Measurements from ENCODE around the gene ADAMTS17. TPM values are rescaled to one million over a fixed set of nuclear protein-coding genes. Genes with fewer than 3 reads are reported as not detected.

The ADAMTS17 gene
- total RNA-seq, 2 donors from 2014 or later: 0.37 to 1.1 TPM

GRCh38 chr15:99962006-99962561 is 379.7 kb downstream of the ADAMTS17 start:
- H3K4me3 Mint-ChIP-seq: no peak overlapping the region
- no peaks in the 10 kb centered on the region for H3K9me3 Mint-ChIP-seq
- no peaks in the 10 kb centered on the region for H3K36me3 Mint-ChIP-seq (ENCODE audit: low read depth)
- H3K27me3 Mint-ChIP-seq: peaks cover 20% of the 10 kb centered on the region
- ATAC-seq (replicated peaks): no peak
- H3K27ac Mint-ChIP-seq: no peak overlapping the region
- H3K4me1 Mint-ChIP-seq: peaks cover 3% of the 10 kb centered on the region

- Mint-ChIP-seq H3K36me3 (ENCODE audit: low read depth) (no peaks in the 10 kb centered on the region), H3K9me3 (no peaks in the 10 kb centered on the region), H3K4me3 (no peak overlapping the region), H3K4me1 (peaks cover 3% of the 10 kb centered on the region), H3K27ac (no peak overlapping the region), H3K27me3 (peaks cover 26% of the 10 kb centered on the region)
- peak; percentile 52 for ATAC-seq (replicated peaks)
These were observed 380.7 kb downstream of the ADAMTS17 start for GRCh38 chr15:99961011-99961441.

DNA sequence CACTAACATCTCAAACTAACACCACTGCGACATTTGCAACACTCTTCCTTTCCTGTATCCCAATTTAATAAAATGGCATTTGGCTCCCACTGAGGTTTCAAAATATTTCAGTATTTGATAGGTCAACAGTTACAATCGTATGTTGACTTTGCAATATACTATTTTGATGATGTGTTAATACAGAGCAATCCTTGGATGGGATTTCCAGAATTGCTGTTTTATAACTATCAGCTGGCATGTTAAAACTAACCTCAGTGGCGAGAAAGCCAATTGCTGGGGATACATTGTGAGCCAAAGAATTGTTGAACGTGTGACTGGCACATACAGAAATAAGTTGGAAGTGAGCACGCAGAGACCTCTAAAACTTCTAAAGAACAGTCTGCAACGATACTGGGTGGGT is 382.4 kb downstream of the ADAMTS17 start:
- Mint-ChIP-seq H3K27ac (no peak overlapping the region), H3K4me1 (peaks cover 3% of the 10 kb centered on the region), H3K4me3 (no peak overlapping the region), H3K36me3 (ENCODE audit: low read depth) (no peaks in the 10 kb centered on the region), H3K27me3 (peaks cover 30% of the 10 kb centered on the region), H3K9me3 (no peaks in the 10 kb centered on the region)
- no peak for ATAC-seq (replicated peaks)

DNA sequence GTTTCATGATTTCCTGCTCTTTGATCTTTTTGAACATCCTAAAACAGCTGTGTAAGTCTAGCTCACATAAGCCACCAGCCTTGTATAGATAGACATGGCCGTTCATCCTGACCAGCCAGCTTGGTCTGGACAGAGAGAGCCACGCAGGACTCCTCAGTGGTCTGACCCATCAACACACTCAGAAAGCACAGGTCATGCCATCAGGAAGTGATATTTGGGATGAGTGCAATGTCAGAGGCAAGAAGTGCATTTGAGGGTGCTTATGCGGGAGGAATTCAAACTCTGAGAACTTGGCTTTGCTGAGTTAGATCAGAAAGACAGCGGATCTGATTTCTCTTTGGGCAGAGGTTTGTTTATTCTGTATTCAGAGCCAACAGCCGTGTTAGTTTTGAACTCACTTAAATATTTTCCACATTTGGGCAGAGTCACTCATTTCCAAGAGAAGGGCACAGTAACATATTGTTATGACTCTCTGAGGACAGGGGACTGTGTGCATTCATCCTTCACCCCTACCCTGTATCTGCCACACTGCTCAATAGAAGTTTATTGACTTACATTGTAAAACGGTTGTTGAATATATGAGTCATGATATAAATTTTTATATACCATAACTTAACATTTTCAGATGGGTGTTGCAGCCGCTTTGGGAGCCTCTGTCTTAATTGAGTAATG is 383.2 kb downstream of the ADAMTS17 start:
- peaks cover 30% of the 10 kb centered on the region for H3K27me3 Mint-ChIP-seq
- no peak overlapping the region for H3K4me3 Mint-ChIP-seq
- H3K27ac Mint-ChIP-seq: no peak overlapping the region

GRCh38 chr15:99957642-99958013 is 384.1 kb downstream of the ADAMTS17 start:
- Mint-ChIP-seq H3K4me1 (peaks cover 3% of the 10 kb centered on the region), H3K27me3 (peaks cover 30% of the 10 kb centered on the region), H3K27ac (no peak overlapping the region), H3K36me3 (ENCODE audit: low read depth) (no peaks in the 10 kb centered on the region), H3K4me3 (no peak overlapping the region), H3K9me3 (no peaks in the 10 kb centered on the region)
- peak; percentile 40 for ATAC-seq (replicated peaks)

More for the DNA sequence above, 383.2 kb downstream of the ADAMTS17 start:
- no peak for ATAC-seq (replicated peaks)
- Mint-ChIP-seq H3K4me1 (peaks cover 3% of the 10 kb centered on the region), H3K9me3 (no peaks in the 10 kb centered on the region), H3K36me3 (ENCODE audit: low read depth) (no peaks in the 10 kb centered on the region)

DNA sequence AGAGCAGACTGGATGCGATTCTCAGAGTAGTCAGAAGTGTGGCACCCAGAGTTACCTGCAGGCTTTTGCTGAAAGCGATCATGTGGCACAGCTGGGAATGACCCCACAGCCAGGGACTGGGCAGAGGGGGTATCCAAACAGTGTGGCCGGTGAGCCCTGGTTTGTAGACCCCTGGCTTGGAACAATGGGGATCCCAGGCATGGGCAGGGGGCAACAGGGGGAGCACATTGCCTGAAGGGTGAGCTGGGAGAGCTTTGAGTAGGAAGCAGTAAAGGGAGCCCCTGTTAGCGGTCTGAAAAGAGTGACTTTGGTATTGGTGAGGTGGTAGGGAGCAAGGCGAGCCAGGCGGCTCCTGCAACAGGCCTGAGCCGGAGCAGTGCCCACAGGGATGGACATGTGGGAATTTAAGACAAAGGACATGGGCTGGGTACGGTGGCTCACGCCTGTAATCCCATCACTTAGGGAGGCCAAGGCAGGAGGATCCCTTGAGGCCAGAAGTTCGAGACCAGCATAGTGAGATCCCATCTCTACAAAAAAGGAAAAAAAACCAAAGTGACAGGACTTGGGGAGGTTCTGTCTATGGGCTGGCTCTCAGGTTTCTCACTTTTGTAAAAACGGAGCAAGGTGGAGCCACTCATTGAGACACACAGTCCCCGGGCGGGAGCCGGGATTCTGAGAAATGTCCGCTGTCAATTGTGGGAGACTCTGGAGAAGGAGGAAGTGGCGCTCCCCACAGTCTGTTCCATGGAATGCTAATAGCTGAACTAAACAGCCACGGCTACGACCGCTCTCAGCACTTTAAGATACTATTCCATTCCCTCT is 384.7 kb downstream of the ADAMTS17 start:
- no peaks in the 10 kb centered on the region for H3K36me3 Mint-ChIP-seq (ENCODE audit: low read depth)
- H3K4me3 Mint-ChIP-seq: no peak overlapping the region
- H3K27me3 Mint-ChIP-seq: peaks cover 30% of the 10 kb centered on the region
- H3K27ac Mint-ChIP-seq: no peak overlapping the region
- peaks cover 3% of the 10 kb centered on the region for H3K4me1 Mint-ChIP-seq
- no peaks in the 10 kb centered on the region for H3K9me3 Mint-ChIP-seq
- no peak for ATAC-seq (replicated peaks)

DNA sequence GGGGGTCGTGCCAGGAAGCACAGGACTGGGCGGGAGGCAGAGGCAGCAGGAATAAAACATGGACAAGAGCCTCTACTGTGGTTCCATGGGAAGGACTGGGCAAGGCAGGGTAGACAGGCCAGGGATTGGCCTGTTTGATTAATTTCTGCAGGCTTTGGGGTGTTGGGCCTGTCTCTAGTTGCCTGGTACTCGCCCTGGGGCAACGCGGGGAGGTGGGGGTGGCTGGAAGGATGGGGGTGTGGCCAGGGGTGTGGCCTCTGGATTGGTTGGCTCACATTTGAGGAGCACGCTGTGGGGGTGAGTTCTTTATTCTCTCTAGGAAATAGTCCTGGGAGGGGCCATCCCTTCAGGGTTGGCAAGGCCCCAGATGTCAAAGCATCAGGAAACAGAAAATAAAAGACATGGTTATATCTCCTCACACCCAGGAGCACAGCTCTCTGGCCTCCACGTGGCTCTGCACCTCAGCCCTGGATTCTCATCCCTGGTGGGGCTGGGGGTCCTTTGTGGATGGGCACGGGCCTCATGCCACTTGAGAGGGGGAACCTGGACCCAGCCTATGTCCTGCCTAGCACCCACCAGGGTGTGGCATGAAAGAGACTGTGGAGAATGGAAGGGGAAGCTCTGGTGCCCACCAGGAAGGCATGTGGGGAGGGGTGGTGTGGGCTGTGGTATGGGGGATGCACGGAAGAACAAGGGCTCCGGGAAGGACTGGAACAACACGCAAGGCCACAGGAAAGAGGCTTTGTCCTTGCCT is 385.6 kb downstream of the ADAMTS17 start:
- no peak overlapping the region for H3K4me3 Mint-ChIP-seq
- H3K36me3 Mint-ChIP-seq (ENCODE audit: low read depth): no peaks in the 10 kb centered on the region
- H3K4me1 Mint-ChIP-seq: peaks cover 3% of the 10 kb centered on the region
- no peaks in the 10 kb centered on the region for H3K9me3 Mint-ChIP-seq
- peaks cover 29% of the 10 kb centered on the region for H3K27me3 Mint-ChIP-seq
- ATAC-seq (replicated peaks): no peak
- no peak overlapping the region for H3K27ac Mint-ChIP-seq

DNA sequence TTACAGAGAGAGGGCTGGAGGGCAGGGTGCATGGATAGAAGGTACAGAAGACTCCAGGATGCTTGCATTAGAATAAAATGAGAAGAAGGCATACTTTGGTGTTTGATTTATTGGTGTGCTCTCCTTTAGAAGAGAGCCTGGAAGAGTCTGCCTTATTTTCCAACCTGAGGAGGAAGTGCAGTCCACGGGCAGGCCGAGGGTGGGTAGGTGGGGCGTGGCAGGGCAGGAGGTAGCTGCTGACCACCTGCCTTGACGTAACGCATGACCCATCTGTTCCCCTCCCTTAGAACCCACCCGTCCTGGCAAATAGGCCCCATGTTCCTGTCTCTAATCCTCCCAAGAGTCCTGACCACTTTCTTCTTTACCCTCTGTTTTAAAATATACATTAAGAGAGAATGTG is 386.2 kb downstream of the ADAMTS17 start:
- Mint-ChIP-seq H3K27me3 (peaks cover 29% of the 10 kb centered on the region), H3K9me3 (no peaks in the 10 kb centered on the region), H3K36me3 (ENCODE audit: low read depth) (no peaks in the 10 kb centered on the region), H3K4me3 (no peak overlapping the region), H3K4me1 (peaks cover 3% of the 10 kb centered on the region), H3K27ac (no peak overlapping the region)
- ATAC-seq (replicated peaks): no peak

DNA sequence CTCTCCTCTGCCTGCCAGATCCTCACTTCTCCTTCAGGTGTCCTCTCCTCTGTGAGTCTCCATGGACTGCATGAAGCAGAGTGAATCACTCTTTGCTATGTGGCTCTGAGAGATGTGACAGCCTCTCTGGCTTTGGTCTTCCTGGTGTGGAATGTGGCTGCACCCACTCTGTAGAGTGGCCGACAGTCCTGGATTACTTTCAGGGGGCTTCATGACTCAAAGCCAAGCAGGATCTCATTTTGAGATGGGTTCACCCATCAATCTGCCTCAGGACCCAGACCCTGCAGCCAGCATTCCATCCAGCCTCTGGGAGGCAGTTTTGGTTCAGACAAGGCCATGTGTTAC is 386.6 kb downstream of the ADAMTS17 start:
- no peak overlapping the region for H3K4me3 Mint-ChIP-seq
- ATAC-seq (replicated peaks): no peak
- peaks cover 31% of the 10 kb centered on the region for H3K27me3 Mint-ChIP-seq

DNA sequence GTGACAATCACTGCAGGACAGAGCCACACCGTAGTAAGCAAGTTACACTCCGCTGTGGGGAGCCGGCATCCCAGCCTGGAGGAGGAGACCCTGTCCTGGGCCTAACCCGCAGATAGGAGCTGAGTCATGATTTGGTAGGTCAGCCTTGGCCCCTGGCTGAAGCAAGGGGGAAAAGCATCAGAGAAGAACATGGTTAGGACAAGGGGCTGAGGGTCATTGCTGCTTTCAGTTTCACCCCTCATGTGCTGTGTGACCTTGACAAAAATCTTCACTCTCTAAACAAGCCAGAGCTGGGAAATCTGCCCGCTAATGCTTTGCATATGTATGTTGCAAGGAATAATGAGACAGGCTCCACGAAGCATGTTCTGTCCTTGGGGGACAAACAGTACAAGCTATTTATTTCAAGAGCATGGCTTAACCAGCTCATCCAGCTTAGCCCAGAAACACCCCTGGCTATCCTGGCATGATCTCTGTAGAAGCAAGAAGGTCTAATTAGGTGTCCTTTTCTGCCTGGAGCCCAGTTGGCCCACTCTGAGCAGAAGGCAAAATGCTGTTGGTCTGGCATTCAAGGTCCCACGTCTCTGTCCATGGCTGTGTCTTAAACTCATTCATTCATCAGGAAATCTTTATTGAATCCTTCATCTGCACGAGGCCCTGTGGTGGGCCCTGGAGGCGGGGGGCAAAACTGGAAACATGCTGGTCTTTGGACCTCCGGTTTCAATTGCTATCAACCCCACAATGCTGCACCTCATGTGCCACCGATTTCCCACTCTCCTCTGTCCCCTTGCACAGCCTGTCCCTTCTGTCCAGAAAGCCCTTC is 387.2 kb downstream of the ADAMTS17 start:
- Mint-ChIP-seq H3K27ac (no peak overlapping the region), H3K4me3 (no peak overlapping the region), H3K27me3 (peaks cover 30% of the 10 kb centered on the region), H3K4me1 (peaks cover 3% of the 10 kb centered on the region), H3K9me3 (no peaks in the 10 kb centered on the region), H3K36me3 (ENCODE audit: low read depth) (no peaks in the 10 kb centered on the region)
- no peak for ATAC-seq (replicated peaks)

More for the DNA sequence above, 386.6 kb downstream of the ADAMTS17 start:
- Mint-ChIP-seq H3K9me3 (no peaks in the 10 kb centered on the region), H3K4me1 (peaks cover 3% of the 10 kb centered on the region), H3K27ac (no peak overlapping the region), H3K36me3 (ENCODE audit: low read depth) (no peaks in the 10 kb centered on the region)

- H3K27me3 Mint-ChIP-seq: peaks cover 27% of the 10 kb centered on the region
- H3K4me3 Mint-ChIP-seq: no peak overlapping the region
- H3K4me1 Mint-ChIP-seq: peaks cover 3% of the 10 kb centered on the region
- H3K9me3 Mint-ChIP-seq: no peaks in the 10 kb centered on the region
- H3K36me3 Mint-ChIP-seq (ENCODE audit: low read depth): no peaks in the 10 kb centered on the region
- ATAC-seq (replicated peaks): no peak
- no peak overlapping the region for H3K27ac Mint-ChIP-seq
These were observed 387.9 kb downstream of the ADAMTS17 start for GRCh38 chr15:99953886-99954285.

- no peaks in the 10 kb centered on the region for H3K9me3 Mint-ChIP-seq
- no peak overlapping the region for H3K4me3 Mint-ChIP-seq
- no peaks in the 10 kb centered on the region for H3K36me3 Mint-ChIP-seq (ENCODE audit: low read depth)
- no peak overlapping the region for H3K27ac Mint-ChIP-seq
- no peaks in the 10 kb centered on the region for H3K4me1 Mint-ChIP-seq
- peaks cover 14% of the 10 kb centered on the region for H3K27me3 Mint-ChIP-seq
- no peak for ATAC-seq (replicated peaks)
These were observed 390.3 kb downstream of the ADAMTS17 start for GRCh38 chr15:99951511-99951910.

GRCh38 chr15:99944131-99944530 is 397.6 kb downstream of the ADAMTS17 start:
- H3K36me3 Mint-ChIP-seq (ENCODE audit: low read depth): no peaks in the 10 kb centered on the region
- H3K4me1 Mint-ChIP-seq: no peaks in the 10 kb centered on the region
- no peak overlapping the region for H3K27ac Mint-ChIP-seq
- H3K9me3 Mint-ChIP-seq: peaks cover 12% of the 10 kb centered on the region
- peaks cover 10% of the 10 kb centered on the region for H3K27me3 Mint-ChIP-seq
- ATAC-seq (replicated peaks): no peak
- H3K4me3 Mint-ChIP-seq: no peak overlapping the region

DNA sequence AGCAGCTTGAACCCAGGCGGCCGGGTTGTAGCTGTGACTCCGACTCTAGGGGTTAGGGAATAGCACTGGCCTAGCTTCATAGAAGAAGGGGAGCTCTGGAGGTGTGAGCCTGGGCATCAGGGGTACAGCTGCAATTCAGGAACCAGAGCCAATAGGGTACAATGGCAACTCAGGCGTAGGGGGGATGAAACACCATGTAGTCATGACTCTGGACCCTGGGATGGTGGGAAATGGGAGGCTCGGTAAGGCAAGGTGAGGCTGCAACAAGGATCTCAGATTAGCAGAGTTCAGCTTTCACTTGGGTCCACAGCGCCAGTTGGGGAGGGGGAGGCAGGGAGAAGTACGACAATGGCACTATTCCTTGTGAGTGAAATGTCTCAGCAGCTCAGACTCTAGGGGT is 398.3 kb downstream of the ADAMTS17 start:
- H3K9me3 Mint-ChIP-seq: peaks cover 12% of the 10 kb centered on the region
- no peak for ATAC-seq (replicated peaks)

More for the DNA sequence above, 398.3 kb downstream of the ADAMTS17 start:
- no peak overlapping the region for H3K27ac Mint-ChIP-seq
- H3K36me3 Mint-ChIP-seq (ENCODE audit: low read depth): no peaks in the 10 kb centered on the region
- no peak overlapping the region for H3K4me3 Mint-ChIP-seq
- peaks cover 10% of the 10 kb centered on the region for H3K27me3 Mint-ChIP-seq
- H3K4me1 Mint-ChIP-seq: no peaks in the 10 kb centered on the region

All from activated T-helper 17 cell treated with anti-CD3 and anti-CD28 coated beads, Interleukin-2, amount 50 U/mL, for 72 hours (primary cell).